ENCODE data around the gene MYOM3. TPM values are rescaled to one million over a fixed set of nuclear protein-coding genes. Genes with fewer than 3 reads are reported as not detected.

Gene MYOM3
- total RNA-seq, 1 donor from 2014 or later = 0.25 TPM

DNA sequence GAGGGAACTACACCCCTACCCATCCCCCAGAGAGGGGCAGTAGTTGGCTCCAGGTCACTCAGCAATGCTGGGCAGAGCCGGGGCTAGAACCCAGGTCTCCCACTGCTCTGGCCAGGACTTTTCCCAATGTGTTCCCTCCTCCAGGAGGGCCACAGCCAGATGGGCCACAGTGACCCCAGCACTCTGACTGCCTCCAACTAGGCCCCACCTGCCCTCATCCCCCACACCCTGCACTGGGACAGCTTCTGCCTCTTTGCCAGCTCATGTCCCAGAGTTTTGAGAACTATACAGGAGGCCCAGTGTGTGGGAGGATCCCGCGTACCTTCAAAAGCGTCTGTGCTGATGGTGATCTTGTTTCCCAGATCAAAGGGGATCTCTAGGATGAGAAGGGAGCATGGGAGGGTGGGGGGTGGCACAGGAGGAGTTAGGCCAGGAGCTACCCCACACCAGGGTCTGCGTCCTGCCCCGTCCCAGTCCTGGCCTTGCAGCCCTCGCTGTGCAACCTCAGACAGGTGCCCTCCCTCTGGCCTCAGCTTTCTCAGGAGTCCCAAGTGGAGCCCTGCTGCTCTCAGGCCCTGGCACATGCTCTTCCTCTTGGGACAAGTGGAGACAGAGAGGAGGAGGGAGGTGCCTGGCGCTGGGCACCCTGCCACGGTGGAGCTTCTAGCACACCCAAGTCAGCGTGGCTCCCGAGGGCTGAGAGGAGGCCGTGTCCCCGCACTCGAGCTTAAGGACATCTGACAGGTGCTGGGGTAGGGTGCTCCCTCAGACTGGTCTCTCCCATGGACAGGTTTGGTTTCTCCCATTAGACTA is 22.0 kb downstream of the MYOM3 start:
- no peaks in the 10 kb centered on the region for H3K36me3 ChIP-seq
- H3K27ac ChIP-seq = no peak overlapping the region
- H3K9me3 ChIP-seq = no peaks in the 10 kb centered on the region
- intact Hi-C loops (cut with DNase I) = no loop called here
- no peaks in the 10 kb centered on the region for H3K27me3 ChIP-seq
- no peak for DNase-seq (ENCODE audit: extremely low spot score in 2 of 2)
- TF ChIP-seq, protein P1, sequence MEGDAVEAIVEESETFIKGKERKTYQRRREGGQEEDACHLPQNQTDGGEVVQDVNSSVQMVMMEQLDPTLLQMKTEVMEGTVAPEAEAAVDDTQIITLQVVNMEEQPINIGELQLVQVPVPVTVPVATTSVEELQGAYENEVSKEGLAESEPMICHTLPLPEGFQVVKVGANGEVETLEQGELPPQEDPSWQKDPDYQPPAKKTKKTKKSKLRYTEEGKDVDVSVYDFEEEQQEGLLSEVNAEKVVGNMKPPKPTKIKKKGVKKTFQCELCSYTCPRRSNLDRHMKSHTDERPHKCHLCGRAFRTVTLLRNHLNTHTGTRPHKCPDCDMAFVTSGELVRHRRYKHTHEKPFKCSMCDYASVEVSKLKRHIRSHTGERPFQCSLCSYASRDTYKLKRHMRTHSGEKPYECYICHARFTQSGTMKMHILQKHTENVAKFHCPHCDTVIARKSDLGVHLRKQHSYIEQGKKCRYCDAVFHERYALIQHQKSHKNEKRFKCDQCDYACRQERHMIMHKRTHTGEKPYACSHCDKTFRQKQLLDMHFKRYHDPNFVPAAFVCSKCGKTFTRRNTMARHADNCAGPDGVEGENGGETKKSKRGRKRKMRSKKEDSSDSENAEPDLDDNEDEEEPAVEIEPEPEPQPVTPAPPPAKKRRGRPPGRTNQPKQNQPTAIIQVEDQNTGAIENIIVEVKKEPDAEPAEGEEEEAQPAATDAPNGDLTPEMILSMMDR (IDR thresholded peaks at IDR 0.05) = no peak
- TF ChIP-seq POLR2A (IDR thresholded peaks at IDR 0.05) = no peak
- no peak for TF ChIP-seq POLR2AphosphoS5 (IDR thresholded peaks at IDR 0.05; ENCODE audit: insufficient read depth in 1 of 2, low read depth in 1 of 2)
- no peaks in the 10 kb centered on the region for H3K4me1 ChIP-seq
- H3K4me3 ChIP-seq = no peak overlapping the region

DNA sequence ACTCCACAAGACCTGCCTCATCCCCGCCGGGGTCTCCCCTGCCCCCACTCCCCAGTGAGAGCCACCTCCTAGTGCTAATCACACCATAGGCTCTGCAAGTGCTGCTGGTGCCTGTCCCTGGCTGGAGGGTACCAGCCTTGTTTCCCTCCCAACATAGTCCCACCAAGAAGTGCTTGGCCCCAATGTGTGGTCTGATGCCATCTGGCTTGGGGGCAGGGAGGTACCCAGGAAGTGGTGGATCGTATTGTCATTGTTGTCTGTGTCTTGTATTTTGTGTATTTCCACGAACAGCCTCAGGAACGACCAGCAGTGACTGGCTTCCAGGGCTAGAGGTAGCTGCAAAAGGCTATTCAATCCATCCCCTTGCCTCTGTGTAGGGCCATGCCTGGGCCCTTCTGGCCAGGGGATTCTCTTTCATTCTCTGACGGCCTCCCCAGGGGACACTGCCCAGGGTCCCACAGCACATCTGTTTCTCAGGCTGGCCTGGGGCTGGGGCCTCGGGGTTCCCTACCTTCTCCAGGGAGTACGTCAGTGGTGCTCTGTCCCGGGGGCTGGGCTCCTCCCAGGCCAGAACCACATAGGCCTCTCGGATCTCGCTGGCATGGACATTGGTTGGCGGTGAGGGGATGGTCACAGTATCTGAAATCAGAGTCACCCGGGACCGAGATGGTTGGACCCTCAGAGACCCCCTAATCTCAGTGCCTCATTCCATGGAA is 22.8 kb downstream of the MYOM3 start:
- TF ChIP-seq POLR2A (IDR thresholded peaks at IDR 0.05) (no peak), POLR2AphosphoS5 (IDR thresholded peaks at IDR 0.05; ENCODE audit: insufficient read depth in 1 of 2, low read depth in 1 of 2) (no peak)
- TF ChIP-seq, protein P1 (IDR thresholded peaks at IDR 0.05) = no peak
- Histone ChIP-seq H3K4me1 (no peaks in the 10 kb centered on the region), H3K9me3 (no peaks in the 10 kb centered on the region), H3K4me3 (no peak overlapping the region), H3K27ac (no peak overlapping the region), H3K27me3 (no peaks in the 10 kb centered on the region), H3K36me3 (no peaks in the 10 kb centered on the region)
- intact Hi-C loops (cut with DNase I) = no loop called here
- no peak for DNase-seq (ENCODE audit: extremely low spot score in 2 of 2)

DNA sequence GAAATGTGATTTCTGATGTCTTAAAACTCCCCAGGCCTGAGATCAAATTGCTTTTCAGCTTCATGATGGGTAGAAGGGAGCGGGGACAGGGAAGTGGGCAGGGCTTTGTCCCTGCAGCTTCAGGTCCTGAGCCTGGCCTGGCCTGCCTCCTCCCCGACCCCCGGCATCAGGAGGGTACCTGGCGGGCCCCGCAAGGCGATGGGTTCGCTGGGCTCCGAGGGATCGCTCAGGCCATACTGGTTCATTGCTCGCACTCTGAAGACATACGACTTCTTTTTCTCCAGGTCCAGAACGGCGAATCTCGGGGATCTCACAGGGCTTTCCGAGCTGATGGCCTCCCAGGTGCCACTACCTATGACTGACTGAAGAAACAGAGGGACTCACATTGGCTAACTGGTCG is 25.5 kb downstream of the MYOM3 start:
- H3K27ac ChIP-seq = no peak overlapping the region
- no peaks in the 10 kb centered on the region for H3K27me3 ChIP-seq
- intact Hi-C loops (cut with DNase I) = no loop called here
- no peaks in the 10 kb centered on the region for H3K4me1 ChIP-seq
- H3K4me3 ChIP-seq = no peak overlapping the region
- H3K36me3 ChIP-seq = no peaks in the 10 kb centered on the region
- no peaks in the 10 kb centered on the region for H3K9me3 ChIP-seq
- DNase-seq (ENCODE audit: extremely low spot score in 2 of 2) = no peak
- TF ChIP-seq POLR2A (IDR thresholded peaks at IDR 0.05) (no peak), POLR2AphosphoS5 (IDR thresholded peaks at IDR 0.05; ENCODE audit: insufficient read depth in 1 of 2, low read depth in 1 of 2) (no peak)
- TF ChIP-seq, protein P1 (IDR thresholded peaks at IDR 0.05) = no peak

DNA sequence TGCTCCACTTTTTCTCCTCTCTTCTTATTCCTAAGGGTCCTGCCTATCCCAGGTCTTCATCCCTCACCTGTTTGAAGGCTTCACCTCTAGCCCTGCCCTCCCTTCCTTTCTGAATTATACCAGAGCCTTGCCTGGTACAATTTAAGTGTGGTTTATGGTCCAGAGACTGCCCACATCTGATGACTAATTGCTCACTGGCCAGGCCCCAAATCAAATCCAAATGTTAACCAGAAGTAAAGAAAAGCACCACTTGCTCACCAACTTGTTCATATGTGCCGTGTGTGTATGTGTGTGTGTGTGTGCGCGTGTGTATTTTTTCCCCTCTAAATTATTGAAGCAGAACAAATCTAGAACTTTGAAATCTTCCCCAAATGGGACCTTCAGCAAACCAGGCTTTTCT is 26.4 kb downstream of the MYOM3 start:
- no peaks in the 10 kb centered on the region for H3K36me3 ChIP-seq
- H3K4me3 ChIP-seq = no peak overlapping the region
- H3K9me3 ChIP-seq = no peaks in the 10 kb centered on the region
- TF ChIP-seq POLR2A (IDR thresholded peaks at IDR 0.05) (no peak), POLR2AphosphoS5 (IDR thresholded peaks at IDR 0.05; ENCODE audit: insufficient read depth in 1 of 2, low read depth in 1 of 2) (no peak)
- no peaks in the 10 kb centered on the region for H3K4me1 ChIP-seq
- no peak overlapping the region for H3K27ac ChIP-seq
- H3K27me3 ChIP-seq = no peaks in the 10 kb centered on the region
- intact Hi-C loops (cut with DNase I) = no loop called here
- DNase-seq (ENCODE audit: extremely low spot score in 2 of 2) = no peak

DNA sequence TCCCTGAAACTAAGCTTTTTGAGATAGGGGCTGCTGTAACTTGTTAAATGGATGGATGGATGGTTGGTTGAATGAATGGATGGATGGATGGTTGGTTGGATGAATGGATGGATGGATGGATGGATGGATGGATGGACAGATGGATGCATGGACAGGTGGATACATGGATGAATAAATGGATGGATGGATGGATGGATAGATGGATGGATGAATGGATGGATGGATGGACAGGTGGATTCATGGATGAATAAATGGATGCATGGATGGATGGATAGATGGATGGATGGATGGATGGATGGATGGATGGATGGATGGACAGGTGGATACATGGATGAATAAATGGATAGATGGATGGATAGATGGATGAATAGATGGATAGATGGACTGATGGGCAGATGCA is 26.9 kb downstream of the MYOM3 start:
- intact Hi-C loops (cut with DNase I) = no loop called here
- Histone ChIP-seq H3K4me1 (no peaks in the 10 kb centered on the region), H3K36me3 (no peaks in the 10 kb centered on the region), H3K27me3 (no peaks in the 10 kb centered on the region), H3K9me3 (no peaks in the 10 kb centered on the region), H3K27ac (no peak overlapping the region), H3K4me3 (no peak overlapping the region)
- no peak for DNase-seq (ENCODE audit: extremely low spot score in 2 of 2)
- no peak for TF ChIP-seq POLR2AphosphoS5 (IDR thresholded peaks at IDR 0.05; ENCODE audit: insufficient read depth in 1 of 2, low read depth in 1 of 2)
- no peak for TF ChIP-seq POLR2A (IDR thresholded peaks at IDR 0.05)
- TF ChIP-seq, protein P1 (IDR thresholded peaks at IDR 0.05) = no peak

All from vagina (tissue), 2 donors.